GM12865 (cell line): Measurements from ENCODE around the gene MINDY3.
"Not testable (repeated sequence)": the region's sequence is repeated elsewhere in the genome, so short reads cannot be mapped to it uniquely, and the experiment has no call there.

ENCODE experiments used
- DNase-seq: peaks from one replicate; pipeline ENCODE4 v3.0.0; 2010; ENCODE audit warnings: low read depth
- H3K4me3 ChIP-seq: 2 replicates; pipeline ENCODE4 v1.5.1; 2011; ENCODE audit warnings: mild to moderate bottlenecking, low read depth, low read length, control low read depth
- CTCF ChIP-seq: IDR thresholded peaks from 2 replicates; pipeline ENCODE4 v1.5.1; 2011; ENCODE audit warnings: low read length, control low read depth, low read depth, inconsistent platforms; ENCODE audit not compliant: insufficient read depth; ENCODE audit errors: missing control alignments

Gene MINDY3

DNA sequence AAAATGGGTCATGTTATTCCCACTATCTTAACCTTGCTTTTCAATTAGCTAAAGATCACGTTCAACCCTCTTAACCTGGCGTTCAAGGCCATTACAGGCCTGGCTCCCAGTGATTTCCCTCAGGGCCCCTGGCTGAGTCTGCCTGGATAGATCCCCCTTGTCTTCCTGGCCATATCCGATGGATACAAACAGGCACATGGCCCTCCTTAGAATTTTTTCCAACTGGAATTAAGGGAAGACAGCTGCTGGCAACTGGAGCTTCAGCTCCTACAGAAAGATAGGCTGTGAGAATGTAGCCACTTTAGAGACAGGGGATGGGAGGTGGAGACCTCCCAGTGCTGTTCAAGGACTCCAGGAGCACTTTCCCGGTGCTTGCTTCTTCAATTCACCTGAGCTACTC is 77.5 kb downstream of the MINDY3 start:
- H3K4me3 ChIP-seq: no peak overlapping the region
- TF ChIP-seq CTCF: no peak

DNA sequence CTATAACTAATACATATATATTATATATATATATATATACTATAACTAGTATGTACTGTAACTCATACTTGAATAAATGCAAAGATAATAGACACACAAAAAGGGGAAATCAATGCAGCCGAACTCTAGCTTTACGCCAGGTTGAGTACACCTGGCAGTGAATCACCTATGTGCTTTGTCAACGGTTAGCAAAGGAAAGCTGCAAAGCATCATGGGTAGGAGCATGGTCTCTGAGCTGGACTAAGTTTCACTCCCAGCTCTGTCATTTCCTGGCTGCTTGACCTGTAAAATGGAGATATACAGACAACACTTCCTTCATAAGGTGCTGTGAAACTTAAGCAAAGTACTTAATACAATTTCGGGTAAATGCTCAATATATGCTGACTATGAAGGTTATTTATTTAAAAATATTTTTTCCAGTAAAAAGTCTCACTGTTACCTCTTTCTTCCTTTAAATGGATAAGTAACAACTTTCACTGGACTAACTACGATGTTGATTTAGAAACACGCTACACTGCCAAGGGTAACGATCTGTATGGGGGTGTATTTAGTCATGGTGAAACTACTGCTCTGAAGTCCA is 78.8 kb downstream of the MINDY3 start:
- no peak overlapping the region for H3K4me3 ChIP-seq

More for the DNA sequence above, 77.5 kb downstream of the MINDY3 start:
- no peak for DNase-seq

GRCh38 chr10:15780353-15781135 is 79.8 kb downstream of the MINDY3 start:
- no peak overlapping the region for H3K4me3 ChIP-seq
- no peak for TF ChIP-seq CTCF
- DNase-seq: no peak

More for the DNA sequence above, 78.8 kb downstream of the MINDY3 start:
- DNase-seq: no peak
- TF ChIP-seq CTCF: no peak

GRCh38 chr10:15775513-15775912 is 84.8 kb downstream of the MINDY3 start:
- H3K4me3 ChIP-seq: no peak overlapping the region
- no peak for DNase-seq
- TF ChIP-seq CTCF: no peak

DNA sequence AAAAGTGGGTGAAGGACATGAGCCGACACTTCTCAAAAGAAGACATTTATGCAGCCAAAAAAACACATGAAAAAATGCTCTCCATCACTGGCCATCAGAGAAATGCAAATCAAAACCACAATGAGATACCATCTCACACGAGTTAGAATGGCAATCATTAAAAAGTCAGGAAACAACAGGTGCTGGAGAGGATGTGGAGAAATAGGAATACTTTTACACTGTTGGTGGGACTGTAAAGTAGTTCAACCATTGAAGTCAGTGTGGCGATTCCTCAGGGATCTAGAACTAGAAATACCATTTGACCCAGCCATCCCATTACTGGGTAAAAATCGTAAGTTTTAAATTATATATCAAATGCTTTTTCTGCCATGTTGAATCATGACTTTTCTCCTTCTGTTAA is 85.8 kb downstream of the MINDY3 start:
- DNase-seq, H3K4me3 ChIP-seq: not testable (repeated sequence)

- no peak for DNase-seq
- H3K4me3 ChIP-seq: no peak overlapping the region
- TF ChIP-seq CTCF: no peak
Observed at GRCh38 chr10:15764892-15765454, 95.3 kb downstream of the MINDY3 start.

DNA sequence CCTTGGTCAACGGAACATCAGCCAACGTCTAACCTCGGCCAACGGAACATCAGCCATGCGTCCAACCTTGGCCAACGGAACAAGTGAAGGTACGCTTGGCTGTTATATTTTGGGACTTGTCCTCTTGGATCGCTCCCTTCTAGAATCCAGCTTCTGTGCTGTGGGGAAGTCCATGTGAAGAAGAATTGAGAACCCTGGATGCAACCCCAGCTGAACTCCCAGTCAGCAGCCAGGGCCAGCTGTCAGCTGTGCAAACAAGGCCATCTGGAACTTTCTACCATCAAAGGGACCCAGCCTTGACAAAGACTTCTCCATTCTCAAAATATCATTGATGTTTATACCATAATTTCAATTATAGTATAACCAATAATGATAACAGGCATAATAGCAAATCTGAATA is 97.3 kb downstream of the MINDY3 start:
- DNase-seq: no peak
- no peak for TF ChIP-seq CTCF
- no peak overlapping the region for H3K4me3 ChIP-seq

- DNase-seq, H3K4me3 ChIP-seq: not testable (repeated sequence)
Observed at GRCh38 chr10:15762239-15762638, 98.1 kb downstream of the MINDY3 start.

- DNase-seq, H3K4me3 ChIP-seq: not testable (repeated sequence)
Observed at GRCh38 chr10:15761224-15761623, 99.1 kb downstream of the MINDY3 start.
